ENCODE data around the gene CNKSR1.

Gene CNKSR1

GRCh38 chr1:26184883-26185282 is 7.6 kb downstream of the CNKSR1 start:
- DNase-seq (ENCODE audit: low spot score) = peak; percentile 13

- DNase-seq (ENCODE audit: low spot score) = no peak
Measured at GRCh38 chr1:26187882-26188281, 10.6 kb downstream of the CNKSR1 start.

- no peak for DNase-seq (ENCODE audit: low spot score)
Measured at GRCh38 chr1:26188477-26188876, 11.2 kb downstream of the CNKSR1 start.

DNA sequence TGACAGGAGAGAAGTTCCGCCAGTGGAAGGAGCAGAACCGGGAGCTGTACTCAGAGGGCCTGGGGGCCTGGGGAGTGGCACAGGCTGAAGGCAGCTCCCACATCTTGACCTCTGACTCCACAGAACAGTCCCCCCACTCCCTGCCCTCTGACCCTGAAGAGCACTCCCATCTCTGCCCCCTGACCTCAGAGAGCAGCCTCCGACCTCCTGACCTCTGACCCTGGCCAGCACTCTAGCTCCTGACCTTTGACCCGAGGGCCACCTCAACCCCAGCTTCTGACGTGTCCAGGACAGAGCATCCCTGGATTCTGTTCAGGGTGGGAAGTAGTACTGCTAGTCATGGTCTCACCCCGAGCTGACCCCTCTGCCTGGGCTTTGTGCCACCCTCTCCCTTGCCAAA is 12.0 kb downstream of the CNKSR1 start:
- no peak for DNase-seq (ENCODE audit: low spot score)

DNA sequence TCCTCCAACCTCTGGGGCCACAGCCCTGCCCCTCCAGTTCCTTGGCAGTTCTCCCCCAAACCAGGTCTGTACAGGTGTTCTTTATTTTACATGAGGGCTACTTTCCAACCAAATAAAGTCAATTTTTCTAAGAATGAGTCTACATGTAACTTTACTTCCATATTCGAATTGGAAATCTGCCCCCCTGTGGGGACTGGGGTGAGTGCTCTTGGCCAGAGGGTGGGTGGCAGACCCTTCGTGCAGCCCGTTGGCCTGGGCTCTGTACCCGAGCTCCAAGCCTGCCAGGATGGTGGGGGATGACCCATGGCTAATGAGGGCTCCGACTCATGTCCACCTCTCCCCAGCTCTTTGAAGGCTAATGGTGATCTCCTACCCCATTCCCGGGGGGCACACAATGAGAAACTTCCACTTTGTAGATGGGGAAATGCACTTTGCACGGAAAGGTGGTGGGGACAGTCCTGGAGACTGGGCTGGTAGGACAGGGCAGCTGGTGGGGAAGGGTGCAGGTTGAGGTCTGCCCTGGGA is 12.5 kb downstream of the CNKSR1 start:
- no peak for DNase-seq (ENCODE audit: low spot score)

- DNase-seq (ENCODE audit: low spot score) = peak; percentile 96
Measured at GRCh38 chr1:26190373-26190987, 13.2 kb downstream of the CNKSR1 start, which contains the start of gene CATSPER4. CATSPER4 (plus strand) TSS chr1:26190602; CDS start chr1:26190628, 26 bp downstream.

GRCh38 chr1:26191739-26192138 is 14.4 kb downstream of the CNKSR1 start:
- no peak for DNase-seq (ENCODE audit: low spot score)

- no peak for DNase-seq (ENCODE audit: low spot score)
Measured at GRCh38 chr1:26195805-26196204, 18.5 kb downstream of the CNKSR1 start.

DNA sequence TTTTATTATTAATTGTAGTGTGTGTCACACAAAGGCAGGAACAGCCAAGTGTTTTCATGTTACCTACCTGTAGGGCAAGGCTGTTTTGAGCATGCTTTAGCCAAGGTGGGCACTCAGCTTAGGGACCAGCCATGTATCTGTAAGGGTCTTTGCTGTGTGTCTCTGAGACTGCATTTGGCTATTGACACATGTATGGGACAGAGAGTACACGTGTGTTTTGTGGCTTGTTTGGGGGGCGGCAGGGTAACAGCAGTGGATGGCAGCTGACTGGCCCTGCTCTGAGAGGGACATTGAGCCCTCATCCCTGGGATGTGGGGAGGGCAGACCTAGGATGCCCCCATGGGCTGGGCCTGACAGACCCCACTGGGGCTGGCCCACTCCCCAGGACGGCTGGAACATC is 20.0 kb downstream of the CNKSR1 start:
- no peak for DNase-seq (ENCODE audit: low spot score)

DNA sequence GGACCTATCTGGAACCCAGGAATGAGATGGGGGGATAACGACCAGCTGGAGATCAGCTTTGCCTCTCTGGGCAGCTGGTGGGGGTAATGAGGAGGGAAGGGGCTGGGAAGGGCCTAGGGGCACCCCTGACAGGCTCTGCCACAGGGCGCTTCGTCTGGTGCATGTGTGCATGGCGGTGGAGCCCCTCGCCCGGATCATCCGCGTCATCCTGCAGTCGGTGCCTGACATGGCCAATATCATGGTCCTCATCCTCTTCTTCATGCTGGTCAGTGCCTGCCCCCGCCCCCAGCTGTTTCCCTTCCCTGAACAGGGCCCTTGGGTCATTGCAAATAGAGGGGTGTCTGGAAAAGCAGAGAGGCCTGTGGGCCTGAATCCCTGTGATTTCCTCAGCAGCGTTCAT is 20.5 kb downstream of the CNKSR1 start:
- no peak for DNase-seq (ENCODE audit: low spot score)

- DNase-seq (ENCODE audit: low spot score) = no peak
Measured at GRCh38 chr1:26200413-26200812, 23.1 kb downstream of the CNKSR1 start.

DNA sequence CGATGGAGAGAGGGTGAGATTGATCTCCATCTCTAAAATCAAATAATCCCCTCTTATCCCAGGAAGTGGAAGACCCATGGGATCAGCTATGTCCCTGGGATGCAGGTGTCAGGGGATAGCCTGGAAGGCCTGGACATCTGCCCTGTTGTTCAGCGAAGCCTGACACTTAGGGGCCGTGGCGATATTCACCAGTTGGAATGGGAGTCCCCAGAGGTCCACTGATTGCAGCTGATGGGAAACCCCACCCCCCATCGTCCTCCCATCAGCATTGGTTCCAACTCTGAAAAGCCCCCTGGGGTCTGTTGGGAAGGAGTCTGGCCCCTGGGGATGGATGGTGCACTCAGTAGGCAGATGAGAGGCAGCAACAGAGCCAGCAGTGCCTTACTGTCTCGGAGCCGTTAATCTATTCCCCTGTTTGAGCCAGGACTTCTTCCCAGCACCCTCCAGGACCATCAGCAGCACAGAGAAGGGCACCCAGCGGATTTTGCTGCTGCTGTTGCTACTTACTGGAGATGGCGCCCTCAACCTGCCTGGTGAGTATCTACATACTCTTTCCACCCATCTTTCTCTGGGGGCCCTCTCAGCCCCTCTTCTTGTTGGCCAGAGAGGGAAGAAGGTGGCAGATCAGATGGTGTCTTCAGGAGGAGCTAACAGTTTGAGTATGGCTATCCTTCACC is 26.5 kb downstream of the CNKSR1 start:
- no peak for DNase-seq (ENCODE audit: low spot score)

DNA sequence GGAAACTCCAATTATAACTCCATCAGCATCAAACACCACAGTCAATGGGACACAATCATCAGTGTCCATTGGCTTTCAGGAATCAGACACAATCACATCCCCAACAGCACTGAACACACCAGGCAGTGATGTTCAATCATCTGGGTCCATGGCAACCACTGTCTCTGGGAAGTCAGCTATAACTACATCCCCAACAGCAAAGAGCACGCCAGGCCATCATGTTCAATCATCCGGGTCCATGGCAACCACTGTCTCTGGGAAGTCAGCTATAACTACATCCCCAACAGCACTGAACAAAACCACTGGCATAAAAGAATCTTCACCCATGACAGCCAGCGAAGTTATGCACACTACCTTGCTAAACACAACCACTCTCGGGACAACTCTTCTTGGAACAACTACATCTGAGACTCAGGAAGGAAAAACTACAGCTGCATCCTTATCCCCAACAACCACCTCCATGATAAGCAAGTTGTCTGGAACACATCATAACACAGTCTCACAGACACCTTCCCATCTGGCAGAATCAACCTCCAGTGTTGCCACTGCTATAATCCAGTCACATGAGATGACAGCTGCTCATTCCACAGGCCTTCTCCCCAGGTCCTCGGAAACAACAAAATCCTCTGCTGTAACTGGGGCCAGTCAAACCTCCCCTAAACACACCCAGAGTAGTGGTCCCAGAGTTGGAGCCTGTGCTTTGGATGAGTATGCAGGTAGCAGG is 33.0 kb downstream of the CNKSR1 start:
- no peak for DNase-seq (ENCODE audit: low spot score)

DNA sequence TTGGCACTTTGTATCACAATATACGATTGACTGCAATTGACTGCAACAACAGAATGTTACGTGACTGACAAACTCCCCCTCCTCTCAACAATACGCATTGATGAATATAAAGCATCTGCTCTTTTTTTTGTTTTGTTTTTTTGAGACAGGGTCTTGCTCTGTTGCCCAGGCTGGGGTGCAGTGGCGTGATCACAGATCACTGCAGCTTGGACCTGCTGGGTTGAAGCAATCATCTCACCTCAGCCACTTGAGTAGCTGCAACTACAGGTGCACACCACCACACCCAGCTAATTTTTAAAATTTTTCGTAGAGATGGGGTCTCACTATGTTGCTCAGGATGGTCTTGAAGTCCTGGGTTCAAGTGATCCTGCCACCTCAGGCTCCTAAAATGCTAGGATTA is 35.4 kb downstream of the CNKSR1 start:
- DNase-seq (ENCODE audit: low spot score) = no peak

GRCh38 chr1:26213335-26213905 is 36.1 kb downstream of the CNKSR1 start:
- no peak for DNase-seq (ENCODE audit: low spot score)

GRCh38 chr1:26215246-26215645 is 38.0 kb downstream of the CNKSR1 start:
- no peak for DNase-seq (ENCODE audit: low spot score)

DNA sequence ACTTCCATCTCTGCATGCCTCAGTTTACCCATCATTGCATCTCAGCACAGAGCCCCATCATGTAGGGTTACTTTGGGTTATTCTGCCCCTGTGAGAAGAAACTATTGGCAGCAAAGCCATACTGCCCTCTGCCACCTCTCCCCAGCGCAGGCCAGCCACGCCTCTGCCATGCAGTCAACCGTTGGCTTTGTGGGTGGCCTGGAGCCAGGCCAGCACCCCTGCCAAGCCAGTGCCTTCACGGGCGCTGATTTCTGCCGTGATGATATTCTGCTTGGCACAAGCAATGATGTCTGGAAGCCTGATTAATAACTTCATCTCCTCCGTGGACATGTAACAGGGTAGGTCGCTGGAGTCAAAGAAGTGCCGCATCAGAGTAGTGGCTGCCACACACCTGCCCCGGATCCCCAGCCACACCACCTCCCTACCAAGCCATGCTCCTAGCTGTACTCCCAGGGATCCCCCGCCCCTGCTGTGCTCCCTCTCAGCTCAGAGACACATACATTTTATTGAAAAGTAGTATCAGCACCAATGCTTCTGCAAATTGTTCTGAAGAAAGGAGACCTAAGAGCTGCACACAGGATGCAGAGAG is 41.7 kb downstream of the CNKSR1 start:
- DNase-seq (ENCODE audit: low spot score) = no peak

- DNase-seq (ENCODE audit: low spot score) = no peak
Measured at GRCh38 chr1:26220199-26220912, 43.1 kb downstream of the CNKSR1 start.

DNA sequence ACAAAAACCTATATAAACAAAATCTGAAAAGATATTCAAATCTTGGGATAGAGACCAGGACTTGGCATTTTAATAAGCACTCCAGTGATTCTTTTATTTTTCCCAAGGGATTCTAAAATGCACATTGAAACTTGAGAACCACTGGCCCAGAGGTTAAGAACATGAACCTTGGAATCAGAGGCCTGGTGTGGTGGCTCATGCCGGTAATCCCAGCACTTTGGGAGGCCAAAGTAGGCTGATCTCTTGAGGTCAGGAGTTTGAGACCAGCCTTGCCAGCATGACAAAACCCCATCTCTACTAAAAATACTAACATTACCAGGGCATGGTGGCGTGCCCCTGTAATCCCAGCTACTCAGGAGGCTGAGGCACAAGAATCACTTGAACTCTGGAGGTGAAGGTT is 43.8 kb downstream of the CNKSR1 start:
- no peak for DNase-seq (ENCODE audit: low spot score)

GRCh38 chr1:26224606-26225005 is 47.3 kb downstream of the CNKSR1 start:
- DNase-seq (ENCODE audit: low spot score) = no peak

GRCh38 chr1:26225033-26225831 is 47.9 kb downstream of the CNKSR1 start:
- DNase-seq (ENCODE audit: low spot score) = peak; percentile 95

Data from iPS-NIHi11 (cell line).